Smooth muscle cell (in vitro differentiated cells): ENCODE data around the gene GON7. TPM values are rescaled to one million over a fixed set of nuclear protein-coding genes. Genes with fewer than 3 reads are reported as not detected.

Experiments used
- DNase-seq: peaks from one replicate; lab custom pipeline; 2025; ENCODE audit not compliant: unreplicated experiment; lab: John Stamatoyannopoulos, UW
- H2AFZ ChIP-seq: fragments of 200-600 bp; sonication (generic); 2 replicates; pipeline ENCODE4 v1.6.0; 2016; ENCODE audit warnings: antibody characterized with exemption, low read depth, mild to moderate bottlenecking
- H3F3A ChIP-seq: fragments of 200-600 bp; sonication (generic); 2 replicates; pipeline ENCODE4 v1.6.0; 2017; ENCODE audit warnings: antibody characterized with exemption, low read depth
- H3K27ac ChIP-seq: fragments of 200-600 bp; sonication (generic); 2 replicates; pipeline ENCODE4 v1.5.1; 2016; ENCODE audit warnings: low read depth, mild to moderate bottlenecking
- H3K27me3 ChIP-seq: fragments of 200-600 bp; sonication (generic); 2 replicates; pipeline ENCODE4 v1.6.1; 2016; ENCODE audit warnings: low read depth, mild to moderate bottlenecking
- H3K36me3 ChIP-seq: fragments of 200-600 bp; sonication (generic); 2 replicates; pipeline ENCODE4 v1.5.1; 2016; ENCODE audit warnings: low read depth
- H3K4me1 ChIP-seq: fragments of 200-600 bp; sonication (generic); 2 replicates; pipeline ENCODE4 v1.5.1; 2016; ENCODE audit warnings: low read depth
- H3K4me2 ChIP-seq: fragments of 200-600 bp; sonication (generic); 2 replicates; pipeline ENCODE4 v1.6.0; 2016; ENCODE audit warnings: mild to moderate bottlenecking
- H3K4me3 ChIP-seq: fragments of 200-600 bp; sonication (generic); 2 replicates; pipeline ENCODE4 v1.5.1; 2016; ENCODE audit warnings: mild to moderate bottlenecking
- H3K79me2 ChIP-seq: fragments of 200-600 bp; sonication (generic); 2 replicates; pipeline ENCODE4 v1.6.0; 2016; ENCODE audit warnings: low read depth, mild to moderate bottlenecking
- H3K9ac ChIP-seq: fragments of 200-600 bp; sonication (generic); 2 replicates; pipeline ENCODE4 v1.6.0; 2016; ENCODE audit warnings: low read depth
- H3K9me3 ChIP-seq: fragments of 200-600 bp; sonication (generic); replicated peaks from 2 replicates; pipeline ENCODE4 v1.5.1; 2016; ENCODE audit warnings: low read depth
- H4K20me1 ChIP-seq: fragments of 200-600 bp; sonication (generic); 2 replicates; pipeline ENCODE4 v1.6.0; 2016; ENCODE audit warnings: low read depth
- CTCF ChIP-seq: fragments of 200-600 bp; sonication (generic); IDR thresholded peaks from 2 replicates; pipeline ENCODE4 v1.5.1; 2017; ENCODE audit warnings: borderline replicate concordance, mild to moderate bottlenecking, antibody characterized with exemption; ENCODE audit not compliant: insufficient read depth, poor library complexity, severe bottlenecking
- WGBS: methylation state at CpG from one replicate; pipeline ENCODE4 v1.1.7; 2016; ENCODE audit warnings: low lambda C conversion rate; 5-methylcytosine and 5-hydroxymethylcytosine counted together
- polyA plus RNA-seq: library from polyadenylated mRNA; unstranded; fragments of >200 nt; fragmentation: Nextera tagmentation; extraction: Ambion mirVana; gene quantifications from 2 replicates; pipeline ENCODE4 v1.2.1, GENCODE V29; 2016
- total RNA-seq: library from RNA; depleted of rRNA; stranded (reverse); fragments of >200 nt; gene quantifications from 2 replicates; pipeline ENCODE4 v1.2.3, GENCODE V29; 2014

The GON7 gene
- total and polyA plus RNA-seq, 2 experiments from 2014 or later = 8.6 to 10.9 TPM

- no peak overlapping the region for H3K27ac ChIP-seq
- no peak for TF ChIP-seq CTCF
- no peaks in the 10 kb centered on the region for H3K79me2 ChIP-seq
- H4K20me1 ChIP-seq = no peaks in the 10 kb centered on the region
- no peaks in the 10 kb centered on the region for H3K27me3 ChIP-seq
- H3K4me2 ChIP-seq = no peak overlapping the region
- H3K9me3 ChIP-seq = no peaks in the 10 kb centered on the region
- no peak overlapping the region for H3K9ac ChIP-seq
- no peak for DNase-seq
- no peaks in the 10 kb centered on the region for H3F3A ChIP-seq
- no peak overlapping the region for H3K4me3 ChIP-seq
- H3K4me1 ChIP-seq = peaks cover 4% of the 10 kb centered on the region
- H3K36me3 ChIP-seq = no peaks in the 10 kb centered on the region
- 97% methylated on average over 2 of the region's 2 CpGs for WGBS
- H2AFZ ChIP-seq = no peak overlapping the region
Observed at GRCh38 chr14:93155667-93156066, 51.2 kb downstream of the GON7 start.

- Histone ChIP-seq H3K4me2 (no peak overlapping the region), H4K20me1 (no peaks in the 10 kb centered on the region), H3K27me3 (no peaks in the 10 kb centered on the region), H3K79me2 (no peaks in the 10 kb centered on the region), H3K36me3 (no peaks in the 10 kb centered on the region), H2AFZ (no peak overlapping the region), H3F3A (no peaks in the 10 kb centered on the region), H3K9me3 (no peaks in the 10 kb centered on the region), H3K4me1 (peaks cover 7% of the 10 kb centered on the region), H3K9ac (no peak overlapping the region), H3K27ac (no peak overlapping the region), H3K4me3 (no peak overlapping the region)
- WGBS = 92% methylated on average over 7 of the region's 7 CpGs
- TF ChIP-seq CTCF = no peak
- no peak for DNase-seq
Observed at GRCh38 chr14:93153121-93153520, 53.7 kb downstream of the GON7 start.

Other genes with a start within 250 kb of the GON7 start
- gene ITPK1, start 91.1 kb downstream of the GON7 start, total RNA-seq = 9.2 and 17.6 TPM in 2 replicates
- 13.3 and 14.2 TPM in 2 replicates for gene ITPK1, start 91.1 kb downstream of the GON7 start, polyA plus RNA-seq
- gene MOAP1, start 22.2 kb downstream of the GON7 start, total RNA-seq = 6.9 and 9.9 TPM in 2 replicates
- 7.7 and 8.2 TPM in 2 replicates for gene MOAP1, start 22.2 kb downstream of the GON7 start, polyA plus RNA-seq
- 5.2 and 7.9 TPM in 2 replicates for gene LYSET, start 21.7 kb downstream of the GON7 start, total RNA-seq
- gene LYSET, start 21.7 kb downstream of the GON7 start, polyA plus RNA-seq = 9.2 and 17.9 TPM in 2 replicates
- 12.8 and 22.7 TPM in 2 replicates for gene UBR7, start 191 bp upstream of the GON7 start, total RNA-seq
- gene UBR7, start 191 bp upstream of the GON7 start, polyA plus RNA-seq = 8.0 and 12.0 TPM in 2 replicates
- gene BTBD7, start 126.0 kb upstream of the GON7 start, total RNA-seq = 34.7 and 41.3 TPM in 2 replicates
- gene BTBD7, start 126.0 kb upstream of the GON7 start, polyA plus RNA-seq = 14.1 and 25.9 TPM in 2 replicates
- gene COX8C, start 140.1 kb upstream of the GON7 start, total RNA-seq = not detected in 2 replicates
- gene COX8C, start 140.1 kb upstream of the GON7 start, polyA plus RNA-seq = 1.1 TPM in 1 of 2 replicates, not detected in the other
- 0.31 and 0.36 TPM in 2 replicates for gene UNC79, start 223.9 kb upstream of the GON7 start, total RNA-seq
- 0.06 TPM in 2 replicates for gene UNC79, start 223.9 kb upstream of the GON7 start, polyA plus RNA-seq